ENCODE results near the gene TUSC2. TPM values are rescaled to one million over a fixed set of nuclear protein-coding genes. Genes with fewer than 3 reads are reported as not detected.
"Not testable (repeated sequence)": the region's sequence is repeated elsewhere in the genome, so short reads cannot be mapped to it uniquely, and the experiment has no call there.

TUSC2 gene
- total RNA-seq, 4 donors from 2014 or later: 12.8 to 21.7 (median 17.4) TPM

GRCh38 chr3:50316657-50317242, 11.3 kb downstream of the TUSC2 start:
- H3K36me3 ChIP-seq: peaks cover 19% of the 10 kb centered on the region
- TF ChIP-seq POLR2AphosphoS5 (IDR thresholded peaks at IDR 0.05) (peak in 2 of 3 donors; percentile 25 to 66), POLR2A (IDR thresholded peaks at IDR 0.05) (no peak)
- 24% methylated on average over 3 of the region's 9 CpGs for WGBS
- H3K27ac ChIP-seq: peak overlapping the region; percentile 89
- H3K4me3 ChIP-seq: peak overlapping the region; percentile 93
- no peaks in the 10 kb centered on the region for H3K27me3 ChIP-seq
- H3K4me1 ChIP-seq: peaks cover 77% of the 10 kb centered on the region
- no peaks in the 10 kb centered on the region for H3K9me3 ChIP-seq
- DNase-seq (ENCODE audit: low spot score in 2 of 2): peak; percentile 88

- Histone ChIP-seq H3K4me1 (peaks cover 75% of the 10 kb centered on the region), H3K4me3 (no peak overlapping the region), H3K36me3 (peaks cover 18% of the 10 kb centered on the region), H3K27ac (peak overlapping the region; percentile 6), H3K9me3 (no peaks in the 10 kb centered on the region), H3K27me3 (no peaks in the 10 kb centered on the region)
- TF ChIP-seq POLR2AphosphoS5 (IDR thresholded peaks at IDR 0.05) (no peak), CTCF (IDR thresholded peaks at IDR 0.05) (no peak), EP300 (IDR thresholded peaks at IDR 0.05) (no peak)
- DNase-seq (ENCODE audit: low spot score in 2 of 2): no peak
- WGBS: 100% methylated on average over 4 of the region's 4 CpGs
Observed at GRCh38 chr3:50314816-50315215, 13.2 kb downstream of the TUSC2 start.

GRCh38 chr3:50314342-50314741, 13.7 kb downstream of the TUSC2 start:
- Histone ChIP-seq H3K27me3 (no peaks in the 10 kb centered on the region), H3K4me3 (no peak overlapping the region), H3K9me3 (no peaks in the 10 kb centered on the region), H3K4me1 (peaks cover 70% of the 10 kb centered on the region), H3K36me3 (peaks cover 13% of the 10 kb centered on the region), H3K27ac (peak overlapping the region; percentile 6)
- TF ChIP-seq POLR2AphosphoS5 (IDR thresholded peaks at IDR 0.05) (no peak), EP300 (IDR thresholded peaks at IDR 0.05) (no peak), CTCF (IDR thresholded peaks at IDR 0.05) (no peak), POLR2A (IDR thresholded peaks at IDR 0.05) (no peak)
- no peak for DNase-seq (ENCODE audit: low spot score in 2 of 2)
- 72% methylated on average over 3 of the region's 3 CpGs for WGBS

GRCh38 chr3:50312041-50312440, 16.0 kb downstream of the TUSC2 start:
- H3K9me3 ChIP-seq; DNase-seq (ENCODE audit: low spot score in 2 of 2); H3K27me3 ChIP-seq; H3K36me3 ChIP-seq: not testable (repeated sequence)
- H3K4me3 ChIP-seq: peak overlapping the region; percentile 48
- peaks cover 47% of the 10 kb centered on the region for H3K4me1 ChIP-seq
- whole genome bisulfite sequencing: no CpG with 5 or more reads among the region's 32 CpGs
- H3K27ac ChIP-seq: peak overlapping the region; percentile 41

GRCh38 chr3:50304601-50305000, 23.4 kb downstream of the TUSC2 start:
- Histone ChIP-seq H3K36me3 (no peaks in the 10 kb centered on the region), H3K27me3 (no peaks in the 10 kb centered on the region), H3K4me1 (peaks cover 32% of the 10 kb centered on the region)

More at GRCh38 chr3:50304601-50305000, 23.4 kb downstream of the TUSC2 start:
- no peaks in the 10 kb centered on the region for H3K9me3 ChIP-seq
- no peak overlapping the region for H3K27ac ChIP-seq
- no peak for DNase-seq (ENCODE audit: low spot score in 2 of 2)
- TF ChIP-seq POLR2AphosphoS5 (IDR thresholded peaks at IDR 0.05): no peak
- no peak for TF ChIP-seq EP300 (IDR thresholded peaks at IDR 0.05)
- no peak for TF ChIP-seq POLR2A (IDR thresholded peaks at IDR 0.05)
- no peak for TF ChIP-seq CTCF (IDR thresholded peaks at IDR 0.05)
- H3K4me3 ChIP-seq: no peak overlapping the region
